DMS 273 (cell line): ENCODE results near the gene UBE2D3.
"Not testable (repeated sequence)": the region's sequence is repeated elsewhere in the genome, so short reads cannot be mapped to it uniquely, and the experiment has no call there.

Experiments
- DNase-seq: peaks from one replicate; lab custom pipeline; 2025; ENCODE audit not compliant: unreplicated experiment; lab: John Stamatoyannopoulos, UW

UBE2D3 gene

GRCh38 chr4:102826890-102827673, at the start of gene UBE2D3:
Gene UBE2D3 (minus strand): TSS chr4:102827551. CDS start chr4:102826508, 1,043 bp downstream.
- peak; percentile 95 for DNase-seq

GRCh38 chr4:102871772-102872171, 44.4 kb upstream of the UBE2D3 start:
- DNase-seq: no peak

GRCh38 chr4:102869569-102870197, 42.3 kb upstream of the UBE2D3 start:
- DNase-seq: no peak

- peak; percentile 94 for DNase-seq
These were observed 41.6 kb upstream of the UBE2D3 start, which contains the start of gene CISD2 for GRCh38 chr4:102868781-102869568. Gene CISD2 (plus strand): TSS chr4:102868992. CDS start chr4:102869085, 93 bp downstream.

- DNase-seq: no peak
These were observed 40.9 kb upstream of the UBE2D3 start for GRCh38 chr4:102868153-102868780.

- no peak for DNase-seq
These were observed 40.2 kb upstream of the UBE2D3 start for GRCh38 chr4:102867278-102868152.

- DNase-seq: not testable (repeated sequence)
These were observed 38.0 kb upstream of the UBE2D3 start for GRCh38 chr4:102865327-102865726.

GRCh38 chr4:102862747-102863146, 35.4 kb upstream of the UBE2D3 start:
- no peak for DNase-seq

- no peak for DNase-seq
These were observed 34.7 kb upstream of the UBE2D3 start for GRCh38 chr4:102862016-102862415.

- no peak for DNase-seq
These were observed 33.4 kb upstream of the UBE2D3 start for GRCh38 chr4:102860611-102861324.

- DNase-seq: no peak
These were observed 31.6 kb upstream of the UBE2D3 start for GRCh38 chr4:102858828-102859464.

- DNase-seq: no peak
These were observed 23.0 kb upstream of the UBE2D3 start for GRCh38 chr4:102850370-102850769.

- no peak for DNase-seq
These were observed 22.3 kb upstream of the UBE2D3 start for GRCh38 chr4:102849579-102850104.

GRCh38 chr4:102847687-102848086, 20.3 kb upstream of the UBE2D3 start:
- no peak for DNase-seq

GRCh38 chr4:102843938-102844337, 16.6 kb upstream of the UBE2D3 start:
- no peak for DNase-seq

GRCh38 chr4:102843273-102843672, 15.9 kb upstream of the UBE2D3 start:
- no peak for DNase-seq

GRCh38 chr4:102842367-102842766, 15.0 kb upstream of the UBE2D3 start:
- no peak for DNase-seq

GRCh38 chr4:102836596-102836995, 9.2 kb upstream of the UBE2D3 start:
- no peak for DNase-seq

- no peak for DNase-seq
These were observed 5.3 kb upstream of the UBE2D3 start for GRCh38 chr4:102832667-102833066.
